Measurements from ENCODE around the gene NOTCH3.

The NOTCH3 gene

GRCh38 chr19:15199661-15200552 lies 888 bp downstream of the NOTCH3 start:
- DNase-seq (ENCODE audit: low spot score) = no peak
- no peak for TF ChIP-seq CTCF (IDR thresholded peaks at IDR 0.05; ENCODE audit: extremely low read depth, missing control alignments)

GRCh38 chr19:15198951-15199660 lies 1.7 kb downstream of the NOTCH3 start:
- no peak for TF ChIP-seq CTCF (IDR thresholded peaks at IDR 0.05; ENCODE audit: extremely low read depth, missing control alignments)
- no peak for DNase-seq (ENCODE audit: low spot score)

GRCh38 chr19:15197942-15198341 lies 2.9 kb downstream of the NOTCH3 start:
- TF ChIP-seq CTCF (IDR thresholded peaks at IDR 0.05; ENCODE audit: extremely low read depth, missing control alignments) = no peak
- DNase-seq (ENCODE audit: low spot score) = no peak

- TF ChIP-seq CTCF (IDR thresholded peaks at IDR 0.05; ENCODE audit: extremely low read depth, missing control alignments) = no peak
- DNase-seq (ENCODE audit: low spot score) = no peak
Observed at GRCh38 chr19:15197275-15197941, 3.4 kb downstream of the NOTCH3 start.

GRCh38 chr19:15196360-15197005 lies 4.3 kb downstream of the NOTCH3 start:
- TF ChIP-seq CTCF (IDR thresholded peaks at IDR 0.05; ENCODE audit: extremely low read depth, missing control alignments) = no peak
- no peak for DNase-seq (ENCODE audit: low spot score)

- DNase-seq (ENCODE audit: low spot score) = no peak
- TF ChIP-seq CTCF (IDR thresholded peaks at IDR 0.05; ENCODE audit: extremely low read depth, missing control alignments) = no peak
Observed at GRCh38 chr19:15195371-15196334, 5.1 kb downstream of the NOTCH3 start.

All from GM20000 (cell line).